ENCODE data around the gene SPSB4. TPM values are rescaled to one million over a fixed set of nuclear protein-coding genes. Genes with fewer than 3 reads are reported as not detected.
"Not testable (repeated sequence)": the region's sequence is repeated elsewhere in the genome, so short reads cannot be mapped to it uniquely, and the experiment has no call there.

The SPSB4 gene
- total RNA-seq, 1 donor from 2014 or later, result 1.2 TPM

- Mint-ChIP-seq H3K4me3 (ENCODE audit: unreplicated experiment) (no peak overlapping the region), H3K27ac (ENCODE audit: unreplicated experiment) (no peak overlapping the region), H3K4me1 (ENCODE audit: unreplicated experiment) (no peaks in the 10 kb centered on the region), H3K36me3 (ENCODE audit: low read depth, unreplicated experiment) (peaks cover 4% of the 10 kb centered on the region), H3K27me3 (ENCODE audit: unreplicated experiment) (peaks cover 8% of the 10 kb centered on the region), H3K9me3 (ENCODE audit: unreplicated experiment) (no peaks in the 10 kb centered on the region)
- TF ChIP-seq CTCF (IDR thresholded peaks at IDR 0.05; ENCODE audit: unreplicated experiment), result no peak
- DNase-seq (ENCODE audit: low spot score), result no peak
Observed at GRCh38 chr3:141109751-141110150, 58.6 kb downstream of the SPSB4 start.

- Mint-ChIP-seq H3K9me3 (ENCODE audit: unreplicated experiment) (no peaks in the 10 kb centered on the region), H3K27me3 (ENCODE audit: unreplicated experiment) (peaks cover 8% of the 10 kb centered on the region), H3K36me3 (ENCODE audit: low read depth, unreplicated experiment) (peaks cover 4% of the 10 kb centered on the region), H3K4me1 (ENCODE audit: unreplicated experiment) (no peaks in the 10 kb centered on the region), H3K27ac (ENCODE audit: unreplicated experiment) (no peak overlapping the region), H3K4me3 (ENCODE audit: unreplicated experiment) (no peak overlapping the region)
- no peak for TF ChIP-seq CTCF (IDR thresholded peaks at IDR 0.05; ENCODE audit: unreplicated experiment)
- no peak for DNase-seq (ENCODE audit: low spot score)
Observed at GRCh38 chr3:141110322-141110721, 59.2 kb downstream of the SPSB4 start.

- no peak for TF ChIP-seq CTCF (IDR thresholded peaks at IDR 0.05; ENCODE audit: unreplicated experiment)
- peaks cover 8% of the 10 kb centered on the region for H3K27me3 Mint-ChIP-seq (ENCODE audit: unreplicated experiment)
- no peaks in the 10 kb centered on the region for H3K9me3 Mint-ChIP-seq (ENCODE audit: unreplicated experiment)
- no peak for DNase-seq (ENCODE audit: low spot score)
- H3K4me1 Mint-ChIP-seq (ENCODE audit: unreplicated experiment), result no peaks in the 10 kb centered on the region
- H3K4me3 Mint-ChIP-seq (ENCODE audit: unreplicated experiment), result no peak overlapping the region
- peaks cover 4% of the 10 kb centered on the region for H3K36me3 Mint-ChIP-seq (ENCODE audit: low read depth, unreplicated experiment)
- no peak overlapping the region for H3K27ac Mint-ChIP-seq (ENCODE audit: unreplicated experiment)
Observed at GRCh38 chr3:141111364-141112155, 60.4 kb downstream of the SPSB4 start.

GRCh38 chr3:141112686-141113297, 61.6 kb downstream of the SPSB4 start:
- no peak for TF ChIP-seq CTCF (IDR thresholded peaks at IDR 0.05; ENCODE audit: unreplicated experiment)
- no peak overlapping the region for H3K4me3 Mint-ChIP-seq (ENCODE audit: unreplicated experiment)
- peaks cover 8% of the 10 kb centered on the region for H3K27me3 Mint-ChIP-seq (ENCODE audit: unreplicated experiment)
- peaks cover 4% of the 10 kb centered on the region for H3K36me3 Mint-ChIP-seq (ENCODE audit: low read depth, unreplicated experiment)
- no peak overlapping the region for H3K27ac Mint-ChIP-seq (ENCODE audit: unreplicated experiment)
- no peak for DNase-seq (ENCODE audit: low spot score)
- no peaks in the 10 kb centered on the region for H3K9me3 Mint-ChIP-seq (ENCODE audit: unreplicated experiment)
- no peaks in the 10 kb centered on the region for H3K4me1 Mint-ChIP-seq (ENCODE audit: unreplicated experiment)

- H3K27me3 Mint-ChIP-seq (ENCODE audit: unreplicated experiment); DNase-seq (ENCODE audit: low spot score); H3K4me3 Mint-ChIP-seq (ENCODE audit: unreplicated experiment); H3K27ac Mint-ChIP-seq (ENCODE audit: unreplicated experiment); H3K9me3 Mint-ChIP-seq (ENCODE audit: unreplicated experiment); H3K36me3 Mint-ChIP-seq (ENCODE audit: low read depth, unreplicated experiment); H3K4me1 Mint-ChIP-seq (ENCODE audit: unreplicated experiment): not testable (repeated sequence)
Observed at GRCh38 chr3:141113680-141114079, 62.5 kb downstream of the SPSB4 start.

Data from endothelial cell (in vitro differentiated cells).